Measurements from ENCODE around the gene RASSF7.

RASSF7 gene

GRCh38 chr11:535519-536454 lies 25.0 kb upstream of the RASSF7 start, which contains the start of gene HRAS (continued):
- TF ChIP-seq PATZ1 (CRISPR knock-in tag; IDR thresholded peaks at IDR 0.05; ENCODE audit: borderline replicate concordance): no peak
- TF ChIP-seq SNAI2 (CRISPR knock-in tag; IDR thresholded peaks at IDR 0.05): no peak
- no peak for TF ChIP-seq GLIS3 (CRISPR knock-in tag; IDR thresholded peaks at IDR 0.05)

GRCh38 chr11:536841-537621 lies 23.7 kb upstream of the RASSF7 start, which contains the start of gene LRRC56:
TSS of gene LRRC56 (plus strand) at chr11:537527. CDS start at chr11:540685, 3,158 bp downstream.
- TF ChIP-seq ARNTL (CRISPR knock-in tag; IDR thresholded peaks at IDR 0.05; ENCODE audit: borderline replicate concordance, low read depth): no peak
- TF ChIP-seq CSDC2 (CRISPR knock-in tag; IDR thresholded peaks at IDR 0.05): no peak
- no peak for TF ChIP-seq ZNF8 (CRISPR knock-in tag; IDR thresholded peaks at IDR 0.05)
- ATAC-seq: no peak

- TF ChIP-seq ISL1 (CRISPR knock-in tag; IDR thresholded peaks at IDR 0.05) (no peak), ESRRG (CRISPR knock-in tag; IDR thresholded peaks at IDR 0.05) (no peak), ZNF565 (CRISPR knock-in tag; conservative IDR thresholded peaks at IDR 0.05; ENCODE audit: low read depth) (no peak), ZFP3 (CRISPR knock-in tag; IDR thresholded peaks at IDR 0.05) (no peak), CSRNP3 (CRISPR knock-in tag; IDR thresholded peaks at IDR 0.05) (no peak), RARB (CRISPR knock-in tag; IDR thresholded peaks at IDR 0.05) (no peak), POU6F1 (CRISPR knock-in tag; IDR thresholded peaks at IDR 0.05; ENCODE audit: borderline replicate concordance, low read depth) (no peak), CREB5 (CRISPR knock-in tag; IDR thresholded peaks at IDR 0.05; ENCODE audit: low read depth) (no peak), PATZ1 (CRISPR knock-in tag; IDR thresholded peaks at IDR 0.05; ENCODE audit: borderline replicate concordance) (no peak), GLIS3 (CRISPR knock-in tag; IDR thresholded peaks at IDR 0.05) (no peak), ARNTL (CRISPR knock-in tag; IDR thresholded peaks at IDR 0.05; ENCODE audit: borderline replicate concordance, low read depth) (no peak), BACH2 (CRISPR knock-in tag; IDR thresholded peaks at IDR 0.05; ENCODE audit: borderline replicate concordance) (no peak), TSHZ2 (CRISPR knock-in tag; IDR thresholded peaks at IDR 0.05) (no peak), CSDC2 (CRISPR knock-in tag; IDR thresholded peaks at IDR 0.05) (no peak), ZNF8 (CRISPR knock-in tag; IDR thresholded peaks at IDR 0.05) (no peak), ZFP30 (CRISPR knock-in tag; IDR thresholded peaks at IDR 0.05) (no peak), OSR1 (CRISPR knock-in tag; IDR thresholded peaks at IDR 0.05) (no peak), SNAI2 (CRISPR knock-in tag; IDR thresholded peaks at IDR 0.05) (no peak), PPARA (CRISPR knock-in tag; IDR thresholded peaks at IDR 0.05; ENCODE audit: borderline replicate concordance) (no peak)
- ATAC-seq: no peak
Measured at GRCh38 chr11:537622-538430, 22.9 kb upstream of the RASSF7 start.

Measured in SK-N-SH treated with all-trans-retinoic acid at 6 μM for 48 hours (cell line).